GM23338 (cell line): ENCODE measurements around the gene C9orf85. TPM values are rescaled to one million over a fixed set of nuclear protein-coding genes. Genes with fewer than 3 reads are reported as not detected.

ENCODE experiments used
- ATAC-seq: fragments of 200-7000 bp; cut with Tn5 transposase; 3 replicates; pipeline ENCODE4 v1.9.1; 2020
- DNase-seq: peaks from one replicate; pipeline ENCODE4 v3.0.0-alpha.2; 2015; ENCODE audit warnings: low spot score
- H2AFZ ChIP-seq: fragments of 200-600 bp; sonication (generic); 2 replicates; pipeline ENCODE4 v1.8.0; 2016; ENCODE audit warnings: antibody characterized with exemption, mild to moderate bottlenecking, moderate library complexity
- H3F3A ChIP-seq: fragments of 200-600 bp; sonication (generic); replicated peaks from 2 replicates; pipeline ENCODE4 v1.8.0; 2017; ENCODE audit warnings: antibody characterized with exemption, mixed run types, low read depth
- H3K27ac ChIP-seq: fragments of 200-600 bp; sonication (generic); 2 replicates; pipeline ENCODE4 v1.6.1; 2016; ENCODE audit warnings: low read depth
- H3K27me3 ChIP-seq: fragments of 200-600 bp; sonication (generic); 2 replicates; pipeline ENCODE4 v1.8.0; 2016; ENCODE audit warnings: mild to moderate bottlenecking, mixed run types, moderate library complexity; ENCODE audit not compliant: insufficient read depth
- H3K36me3 ChIP-seq: fragments of 200-600 bp; sonication (generic); 2 replicates; pipeline ENCODE4 v1.8.0; 2016; ENCODE audit warnings: mild to moderate bottlenecking; ENCODE audit not compliant: insufficient read depth
- H3K4me1 ChIP-seq: fragments of 200-600 bp; sonication (generic); 2 replicates; pipeline ENCODE4 v1.8.0; 2016; ENCODE audit warnings: mild to moderate bottlenecking, moderate library complexity; ENCODE audit not compliant: insufficient read depth
- H3K4me2 ChIP-seq: fragments of 200-600 bp; sonication (generic); 2 replicates; pipeline ENCODE4 v1.7.1; 2017; ENCODE audit warnings: mixed run types
- H3K4me3 ChIP-seq: fragments of 200-600 bp; sonication (generic); 2 replicates; pipeline ENCODE4 v1.6.1; 2016; ENCODE audit warnings: mixed run types
- H3K79me2 ChIP-seq: fragments of 200-600 bp; sonication (generic); replicated peaks from 2 replicates; pipeline ENCODE4 v1.8.0; 2017; ENCODE audit warnings: mild to moderate bottlenecking; ENCODE audit not compliant: insufficient read depth
- H3K9me2 ChIP-seq: fragments of 200-600 bp; sonication (generic); 2 replicates; pipeline ENCODE4 v1.8.0; 2017; ENCODE audit not compliant: insufficient read depth
- H4K20me1 ChIP-seq: fragments of 200-600 bp; sonication (generic); replicated peaks from 2 replicates; pipeline ENCODE4 v1.8.0; 2017; ENCODE audit warnings: mild to moderate bottlenecking; ENCODE audit not compliant: insufficient read depth
- H3K27ac Mint-ChIP-seq: 2 replicates; pipeline ENCODE4 v1.8.0; 2020; ENCODE audit warnings: inconsistent platforms, mild to moderate bottlenecking, moderate library complexity, mixed read lengths
- H3K27me3 Mint-ChIP-seq: 3 replicates; pipeline ENCODE4 v1.8.0; 2022; ENCODE audit warnings: low read depth, mild to moderate bottlenecking, moderate library complexity, mixed read lengths, inconsistent platforms; ENCODE audit not compliant: insufficient read depth, poor library complexity
- H3K36me3 Mint-ChIP-seq: 3 replicates; pipeline ENCODE4 v1.8.0; 2021; ENCODE audit warnings: low read depth, mild to moderate bottlenecking, inconsistent platforms, moderate library complexity, mixed read lengths
- H3K4me1 Mint-ChIP-seq: 3 replicates; pipeline ENCODE4 v1.8.0; 2020; ENCODE audit warnings: mild to moderate bottlenecking, inconsistent platforms, mixed read lengths
- H3K4me3 Mint-ChIP-seq: 3 replicates; pipeline ENCODE4 v1.8.0; 2021; ENCODE audit warnings: moderate library complexity, mild to moderate bottlenecking, inconsistent platforms, mixed read lengths
- H3K9me3 Mint-ChIP-seq: 3 replicates; pipeline ENCODE4 v1.8.0; 2020; ENCODE audit warnings: moderate library complexity, mild to moderate bottlenecking, inconsistent platforms, mixed read lengths
- CTCF ChIP-seq, 2 experiments: fragments of 200-600 bp in 1 of 2; sonication (generic) in 1 of 2; conservative IDR thresholded peaks; 2 replicates each; pipeline versions ENCODE4 v1.5.1 to v1.6.1; 2016 to 2017; ENCODE audit warnings: antibody characterized with exemption in 2 of 2, low read depth in 2 of 2, mild to moderate bottlenecking in 2 of 2, moderate library complexity in 1 of 2
- ETS1 ChIP-seq: IDR thresholded peaks from 2 replicates; pipeline ENCODE4 v1.6.1; 2016; ENCODE audit warnings: antibody characterized with exemption
- EZH2 ChIP-seq: fragments of 200-600 bp; sonication (generic); IDR thresholded peaks from one replicate; pipeline ENCODE4 v1.8.0; 2017; ENCODE audit warnings: antibody characterized with exemption, mild to moderate bottlenecking, low read depth; ENCODE audit not compliant: unreplicated experiment
- EZH2phosphoT487 ChIP-seq: fragments of 200-600 bp; sonication (generic); IDR thresholded peaks from one replicate; pipeline ENCODE4 v1.8.1; 2018; ENCODE audit warnings: antibody characterized with exemption; ENCODE audit not compliant: unreplicated experiment
- JUNB ChIP-seq: IDR thresholded peaks from one replicate; pipeline ENCODE4 v1.6.1; 2016; ENCODE audit warnings: antibody characterized with exemption; ENCODE audit not compliant: unreplicated experiment
- NANOG ChIP-seq: IDR thresholded peaks from 2 replicates; pipeline ENCODE4 v1.6.1; 2016; ENCODE audit warnings: antibody characterized with exemption, borderline replicate concordance
- POLR2AphosphoS5 ChIP-seq: IDR thresholded peaks from 2 replicates; pipeline ENCODE4 v1.6.1; 2016; ENCODE audit warnings: antibody characterized with exemption, low read depth
- REST ChIP-seq: IDR thresholded peaks from one replicate; pipeline ENCODE4 v1.6.1; 2018; ENCODE audit warnings: antibody characterized with exemption; ENCODE audit not compliant: unreplicated experiment
- STAT1 ChIP-seq: IDR thresholded peaks from one replicate; pipeline ENCODE4 v1.6.1; 2016; ENCODE audit warnings: antibody characterized with exemption; ENCODE audit not compliant: unreplicated experiment
- ZNF114 ChIP-seq: fragments of 250-450 bp; sonication (Bioruptor Pico); IDR thresholded peaks from 2 replicates; pipeline ENCODE4 v1.5.0; 2020; ENCODE audit warnings: mild to moderate bottlenecking, moderate library complexity
- ZNF462 ChIP-seq: fragments of 250-450 bp; sonication (Bioruptor Pico); IDR thresholded peaks from 2 replicates; pipeline ENCODE4 v1.5.0; 2020; ENCODE audit warnings: mild to moderate bottlenecking, moderate library complexity
- polyA plus RNA-seq: library from polyadenylated mRNA; unstranded; fragments of >200 nt; fragmentation: Nextera tagmentation; extraction: Ambion mirVana; gene quantifications from 2 replicates; pipeline ENCODE4 v1.2.1, GENCODE V29; 2016
- total RNA-seq: library from RNA; depleted of rRNA; stranded (reverse); fragments of >200 nt; shearing (Covaris generic); gene quantifications from 2 replicates; pipeline ENCODE4 v1.2.3, GENCODE V29; 2014

C9orf85 gene
- total and polyA plus RNA-seq, 2 experiments from 2014 or later: 10.3 to 20.8 TPM

GRCh38 chr9:71876106-71876505 lies 35.3 kb upstream of the C9orf85 start:
- peaks cover 100% of the 10 kb centered on the region for H3K79me2 ChIP-seq
- H3K27ac Mint-ChIP-seq: no peak overlapping the region
- peaks cover 23% of the 10 kb centered on the region for H3K4me1 Mint-ChIP-seq
- H3K4me3 ChIP-seq: no peak overlapping the region
- H3K36me3 Mint-ChIP-seq: peaks cover 20% of the 10 kb centered on the region
- H3K9me3 Mint-ChIP-seq: peaks cover 2% of the 10 kb centered on the region; the same call in 1 of the 3 replicates
- H3K36me3 ChIP-seq: peaks cover 5% of the 10 kb centered on the region; the same call in 1 of the 2 replicates
- no peaks in the 10 kb centered on the region for H3K27me3 ChIP-seq
- no peak overlapping the region for H3K4me3 Mint-ChIP-seq
- ATAC-seq (no peak), DNase-seq (no peak)
- no peaks in the 10 kb centered on the region for H3K27me3 Mint-ChIP-seq
- no peak overlapping the region for H2AFZ ChIP-seq
- H3F3A ChIP-seq: no peaks in the 10 kb centered on the region; the same call in 1 of the 2 replicates
- H4K20me1 ChIP-seq: peaks cover 65% of the 10 kb centered on the region
- no peaks in the 10 kb centered on the region for H3K9me2 ChIP-seq
- H3K4me1 ChIP-seq: peaks cover 28% of the 10 kb centered on the region
- no peak overlapping the region for H3K4me2 ChIP-seq
- peak overlapping the region; percentile 53; the same call in 1 of the 2 replicates for H3K27ac ChIP-seq
- TF ChIP-seq JUNB: no peak
- no peak for TF ChIP-seq ZNF462
- TF ChIP-seq EZH2phosphoT487: no peak
- TF ChIP-seq STAT1: no peak
- TF ChIP-seq REST: no peak
- no peak for TF ChIP-seq POLR2AphosphoS5
- no peak for TF ChIP-seq NANOG
- no peak for TF ChIP-seq ETS1
- TF ChIP-seq EZH2: no peak
- TF ChIP-seq ZNF114 (CRISPR knock-in tag): no peak
- TF ChIP-seq CTCF (conservative IDR thresholded peaks at IDR 0.05; ENCODE audit: low read depth in 2 of 2): no peak
